OCI-LY1 (cell line): ENCODE results near the gene LCNL1.

Experiments
- EZH2 ChIP-seq: fragments of 200-600 bp; sonication (generic), shearing (Covaris generic); IDR thresholded peaks from 2 replicates; pipeline ENCODE4 v1.8.0; 2017; ENCODE audit warnings: borderline replicate concordance, mixed run types, mild to moderate bottlenecking, antibody characterized with exemption, low read length, moderate library complexity, mixed read lengths
- TF ChIP-seq, protein P1 (sequence below): fragments of 200-600 bp; sonication (generic), shearing (Covaris generic); IDR thresholded peaks from 2 replicates; pipeline ENCODE4 v1.5.1; 2017; ENCODE audit warnings: mild to moderate bottlenecking, antibody characterized with exemption, low read length, moderate library complexity, mixed read lengths

- no peak for TF ChIP-seq EZH2
- TF ChIP-seq, protein P1, sequence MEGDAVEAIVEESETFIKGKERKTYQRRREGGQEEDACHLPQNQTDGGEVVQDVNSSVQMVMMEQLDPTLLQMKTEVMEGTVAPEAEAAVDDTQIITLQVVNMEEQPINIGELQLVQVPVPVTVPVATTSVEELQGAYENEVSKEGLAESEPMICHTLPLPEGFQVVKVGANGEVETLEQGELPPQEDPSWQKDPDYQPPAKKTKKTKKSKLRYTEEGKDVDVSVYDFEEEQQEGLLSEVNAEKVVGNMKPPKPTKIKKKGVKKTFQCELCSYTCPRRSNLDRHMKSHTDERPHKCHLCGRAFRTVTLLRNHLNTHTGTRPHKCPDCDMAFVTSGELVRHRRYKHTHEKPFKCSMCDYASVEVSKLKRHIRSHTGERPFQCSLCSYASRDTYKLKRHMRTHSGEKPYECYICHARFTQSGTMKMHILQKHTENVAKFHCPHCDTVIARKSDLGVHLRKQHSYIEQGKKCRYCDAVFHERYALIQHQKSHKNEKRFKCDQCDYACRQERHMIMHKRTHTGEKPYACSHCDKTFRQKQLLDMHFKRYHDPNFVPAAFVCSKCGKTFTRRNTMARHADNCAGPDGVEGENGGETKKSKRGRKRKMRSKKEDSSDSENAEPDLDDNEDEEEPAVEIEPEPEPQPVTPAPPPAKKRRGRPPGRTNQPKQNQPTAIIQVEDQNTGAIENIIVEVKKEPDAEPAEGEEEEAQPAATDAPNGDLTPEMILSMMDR, result no peak
Measured at GRCh38 chr9:137030006-137030405, 47.2 kb downstream of the LCNL1 start.
